ENCODE data around the gene SHANK1.
"Not testable (repeated sequence)": the region's sequence is repeated elsewhere in the genome, so short reads cannot be mapped to it uniquely, and the experiment has no call there.

- not testable (repeated sequence) for TF ChIP-seq CTCF (conservative IDR thresholded peaks at IDR 0.05; ENCODE audit: low read length); EZH2phosphoT487 (IDR thresholded peaks at IDR 0.05; ENCODE audit: borderline replicate concordance)
Observed at GRCh38 chr19:50747141-50747540, 27.5 kb upstream of the SHANK1 start.
